H9 (cell line): ENCODE data around the gene PUS3. TPM values are rescaled to one million over a fixed set of nuclear protein-coding genes. Genes with fewer than 3 reads are reported as not detected.

ENCODE experiments used
- DNase-seq: peaks from one replicate; pipeline ENCODE4 v3.0.0-alpha.2; 2017
- H2AFZ ChIP-seq: one replicate; pipeline ENCODE4 v1.6.1; 2013; ENCODE audit warnings: mild to moderate bottlenecking, low read length, control low read depth, moderate library complexity
- H2AK5ac ChIP-seq: 2 replicates; pipeline ENCODE4 v1.6.1; 2013; ENCODE audit warnings: low read length, control low read depth, mixed read lengths; ENCODE audit not compliant: insufficient read length
- H2BK120ac ChIP-seq: one replicate; pipeline ENCODE4 v1.6.1; 2013; ENCODE audit warnings: low read depth, mild to moderate bottlenecking, low read length, control low read depth, inconsistent platforms; ENCODE audit not compliant: poor library complexity, severe bottlenecking
- H2BK12ac ChIP-seq: 2 replicates; pipeline ENCODE4 v1.6.1; 2013; ENCODE audit warnings: low read length, control low read depth, mixed read lengths, low read depth; ENCODE audit not compliant: insufficient read length
- H2BK15ac ChIP-seq: 2 replicates; pipeline ENCODE4 v1.6.1; 2013; ENCODE audit warnings: low read depth, low read length, control low read depth
- H2BK20ac ChIP-seq: one replicate; pipeline ENCODE4 v1.6.1; 2013; ENCODE audit warnings: low read depth, mild to moderate bottlenecking, low read length, control low read depth, inconsistent platforms; ENCODE audit not compliant: poor library complexity, severe bottlenecking
- H2BK5ac ChIP-seq: 2 replicates; pipeline ENCODE4 v1.6.1; 2013; ENCODE audit warnings: low read length, control low read depth, mixed read lengths; ENCODE audit not compliant: insufficient read length
- H3K14ac ChIP-seq: 2 replicates; pipeline ENCODE4 v1.6.1; 2013; ENCODE audit warnings: low read length, control low read depth; ENCODE audit not compliant: insufficient read depth
- H3K18ac ChIP-seq: 2 replicates; pipeline ENCODE4 v1.6.1; 2013; ENCODE audit warnings: low read depth, mild to moderate bottlenecking, mixed read lengths, low read length, control low read depth; ENCODE audit not compliant: insufficient read length
- H3K23ac ChIP-seq: 2 replicates; pipeline ENCODE4 v1.6.1; 2013; ENCODE audit warnings: low read length, control low read depth, mixed read lengths, low read depth; ENCODE audit not compliant: insufficient read length
- H3K23me2 ChIP-seq: 2 replicates; pipeline ENCODE4 v1.6.1; 2013; ENCODE audit warnings: low read depth, mild to moderate bottlenecking, mixed read lengths, low read length, control low read depth; ENCODE audit not compliant: insufficient read length, poor library complexity, severe bottlenecking
- H3K27ac ChIP-seq: 2 replicates; pipeline ENCODE4 v1.5.1; 2013; ENCODE audit warnings: low read length, control low read depth, mixed read lengths, low read depth; ENCODE audit not compliant: insufficient read length
- H3K27me3 ChIP-seq: 2 replicates; pipeline ENCODE4 v1.6.1; 2013; ENCODE audit warnings: low read length, control low read depth, inconsistent platforms; ENCODE audit not compliant: insufficient read depth
- H3K4ac ChIP-seq: 2 replicates; pipeline ENCODE4 v1.6.1; 2013; ENCODE audit warnings: low read depth, mild to moderate bottlenecking, control low read depth, inconsistent platforms, low read length, moderate library complexity
- H3K4me1 ChIP-seq: 2 replicates; pipeline ENCODE4 v1.6.1; 2013; ENCODE audit warnings: low read length, control low read depth, inconsistent platforms; ENCODE audit not compliant: insufficient read depth
- H3K4me2 ChIP-seq: 2 replicates; pipeline ENCODE4 v1.6.1; 2013; ENCODE audit warnings: low read length, control low read depth, mixed read lengths; ENCODE audit not compliant: insufficient read length, insufficient read depth
- H3K56ac ChIP-seq: 2 replicates; pipeline ENCODE4 v1.6.1; 2013; ENCODE audit warnings: low read depth, mild to moderate bottlenecking, mixed read lengths, low read length, control low read depth; ENCODE audit not compliant: insufficient read length
- H3K79me1 ChIP-seq: 2 replicates; pipeline ENCODE4 v1.6.1; 2013; ENCODE audit warnings: low read depth, mild to moderate bottlenecking, moderate library complexity, low read length, control low read depth, inconsistent platforms; ENCODE audit not compliant: insufficient read depth, poor library complexity, severe bottlenecking
- H3K79me2 ChIP-seq: 2 replicates; pipeline ENCODE4 v1.6.1; 2013; ENCODE audit warnings: low read length, control low read depth, inconsistent platforms; ENCODE audit not compliant: insufficient read depth
- H3K9ac ChIP-seq: 2 replicates; pipeline ENCODE4 v1.6.1; 2013; ENCODE audit warnings: low read length, control low read depth, mixed read lengths; ENCODE audit not compliant: insufficient read length; ENCODE audit errors: extremely low read depth
- H3K9me3 ChIP-seq: one replicate; pipeline ENCODE4 v1.6.1; 2013; ENCODE audit warnings: low read depth, low read length, inconsistent platforms; ENCODE audit not compliant: control insufficient read depth
- H3T11ph ChIP-seq: one replicate; pipeline ENCODE4 v1.6.1; 2013; ENCODE audit warnings: mild to moderate bottlenecking, low read length, control low read depth, inconsistent platforms
- H4K20me1 ChIP-seq: one replicate; pipeline ENCODE4 v1.6.1; 2013; ENCODE audit not compliant: control insufficient read depth, insufficient read length, insufficient read depth
- H4K5ac ChIP-seq: 2 replicates; pipeline ENCODE4 v1.6.1; 2013; ENCODE audit warnings: low read depth, mild to moderate bottlenecking, mixed read lengths, low read length, control low read depth; ENCODE audit not compliant: insufficient read length
- H4K8ac ChIP-seq: replicated peaks from 2 replicates; pipeline ENCODE4 v1.6.1; 2013; ENCODE audit warnings: low read length, control low read depth, mixed read lengths, low read depth; ENCODE audit not compliant: insufficient read length
- H4K91ac ChIP-seq: 2 replicates; pipeline ENCODE4 v1.6.1; 2013; ENCODE audit warnings: low read depth, mild to moderate bottlenecking, moderate library complexity, mixed read lengths, low read length, control low read depth; ENCODE audit not compliant: insufficient read length
- H3K27ac Mint-ChIP-seq, 3 experiments: 2 replicates in 2 of 3; 3 replicates in 1 of 3; pipeline ENCODE4 v1.8.0; 2020 to 2021; ENCODE audit warnings: mixed read lengths in 3 of 3, mild to moderate bottlenecking in 1 of 3, moderate library complexity in 1 of 3
- H3K27me3 Mint-ChIP-seq: 2 replicates; pipeline ENCODE4 v1.8.0; 2021; ENCODE audit warnings: low read depth, mild to moderate bottlenecking, moderate library complexity, mixed read lengths
- H3K36me3 Mint-ChIP-seq, 3 experiments: 2 replicates in 2 of 3; 3 replicates in 1 of 3; pipeline ENCODE4 v1.8.0; 2020 to 2021; ENCODE audit warnings: low read depth in 3 of 3, mixed read lengths in 3 of 3; ENCODE audit not compliant: insufficient read depth in 1 of 3
- H3K4me1 Mint-ChIP-seq, 2 experiments: 2 replicates each; pipeline ENCODE4 v1.8.0; 2020; ENCODE audit warnings: mixed read lengths in 2 of 2
- H3K4me3 Mint-ChIP-seq, 2 experiments: 2 replicates in 1 of 2; 3 replicates in 1 of 2; pipeline ENCODE4 v1.8.0; 2020 to 2021; ENCODE audit warnings: mild to moderate bottlenecking in 2 of 2, mixed read lengths in 2 of 2, moderate library complexity in 1 of 2
- H3K9me3 Mint-ChIP-seq, 2 experiments: 2 replicates in 1 of 2; 3 replicates in 1 of 2; pipeline ENCODE4 v1.8.0; 2020; ENCODE audit warnings: mild to moderate bottlenecking in 2 of 2, mixed read lengths in 2 of 2, moderate library complexity in 1 of 2
- CTCF ChIP-seq: fragments of 200-600 bp; sonication (generic); conservative IDR thresholded peaks from 3 replicates; pipeline ENCODE4 v1.8.0; 2021; ENCODE audit warnings: antibody characterized with exemption, mild to moderate bottlenecking
- WGBS: extraction: QIAGEN DNeasy Blood & Tissue Kit; methylation state at CpG from one replicate; pipeline ENCODE4 v1.1.7; 2013; ENCODE audit warnings: missing lambda C conversion rate, low lambda C conversion rate, mixed read lengths; ENCODE audit not compliant: insufficient read length; ENCODE audit errors: extremely low coverage; 5-methylcytosine and 5-hydroxymethylcytosine counted together
- total RNA-seq: library from RNA; stranded (reverse); gene quantifications from 2 replicates; pipeline ENCODE4 v1.2.1, GENCODE V29; 2021

The PUS3 gene
- total RNA-seq, 1 experiment from 2014 or later = 20.0 TPM

GRCh38 chr11:125951731-125952130 is 48.7 kb upstream of the PUS3 start:
- Histone ChIP-seq H2BK15ac (no peak overlapping the region), H3K18ac (no peak overlapping the region), H3K4me2 (no peak overlapping the region), H4K20me1 (no peaks in the 10 kb centered on the region), H2AK5ac (no peak overlapping the region), H4K5ac (no peak overlapping the region), H3K27me3 (no peaks in the 10 kb centered on the region), H4K91ac (no peak overlapping the region), H3K9ac (no peak overlapping the region), H3K9me3 (no peaks in the 10 kb centered on the region), H2BK20ac (no peak overlapping the region), H4K8ac (no peak overlapping the region), H3K79me1 (no peaks in the 10 kb centered on the region), H2BK12ac (no peak overlapping the region), H3K4me1 (no peaks in the 10 kb centered on the region), H2BK120ac (no peak overlapping the region), H3K27ac (no peak overlapping the region), H3K23me2 (no peaks in the 10 kb centered on the region), H3K79me2 (no peaks in the 10 kb centered on the region), H3T11ph (no peak overlapping the region), H3K56ac (no peak overlapping the region), H3K23ac (no peak overlapping the region), H3K14ac (no peak overlapping the region), H3K4ac (no peak overlapping the region), H2BK5ac (no peak overlapping the region), H2AFZ (no peak overlapping the region)
- DNase-seq = no peak
- no peak for TF ChIP-seq CTCF
- H3K36me3 Mint-ChIP-seq = peaks cover 0 to 13% (median 0%) of the 10 kb centered on the region in 3 experiments; a peak in 3 of 7 replicates
- H3K9me3 Mint-ChIP-seq = no peaks in the 10 kb centered on the region
- peaks cover 8 to 11% of the 10 kb centered on the region in 2 experiments for H3K4me1 Mint-ChIP-seq
- no CpG with 5 or more reads among the region's 11 CpGs for WGBS
- H3K27me3 Mint-ChIP-seq = no peaks in the 10 kb centered on the region; the same call in 1 of the 2 replicates
- peak overlapping the region in 1 of 3 experiments; percentile 74; a peak in 2 of 7 replicates for H3K27ac Mint-ChIP-seq
- H3K4me3 Mint-ChIP-seq = no peak overlapping the region
